Measurements from ENCODE around the gene PRKCB.

GRCh38 chr16:23786964-23787561 is 48.7 kb upstream of the PRKCB start:
- TF ChIP-seq CTCF (IDR thresholded peaks at IDR 0.05 in 4 of 5, conservative IDR thresholded peaks at IDR 0.05 in 1 of 5) (no peak), POLR2A (IDR thresholded peaks at IDR 0.05) (no peak)

Measured in gastrocnemius medialis (tissue), 4 donors.